Occipital lobe (tissue), 2 donors: ENCODE measurements around the gene ZNF200. TPM values are rescaled to one million over a fixed set of nuclear protein-coding genes. Genes with fewer than 3 reads are reported as not detected.
"Not testable (repeated sequence)": the region's sequence is repeated elsewhere in the genome, so short reads cannot be mapped to it uniquely, and the experiment has no call there.

Experiments used
- DNase-seq: peaks from one replicate; lab custom pipeline; 2025; lab: John Stamatoyannopoulos, UW
- total RNA-seq: library from RNA; depleted of rRNA; stranded (reverse); fragments of >200 nt; gene quantifications from one replicate; pipeline ENCODE4 v1.2.3, GENCODE V29; 2014

ZNF200 gene
- total RNA-seq, 1 donor from 2014 or later = 17.9 TPM

DNA sequence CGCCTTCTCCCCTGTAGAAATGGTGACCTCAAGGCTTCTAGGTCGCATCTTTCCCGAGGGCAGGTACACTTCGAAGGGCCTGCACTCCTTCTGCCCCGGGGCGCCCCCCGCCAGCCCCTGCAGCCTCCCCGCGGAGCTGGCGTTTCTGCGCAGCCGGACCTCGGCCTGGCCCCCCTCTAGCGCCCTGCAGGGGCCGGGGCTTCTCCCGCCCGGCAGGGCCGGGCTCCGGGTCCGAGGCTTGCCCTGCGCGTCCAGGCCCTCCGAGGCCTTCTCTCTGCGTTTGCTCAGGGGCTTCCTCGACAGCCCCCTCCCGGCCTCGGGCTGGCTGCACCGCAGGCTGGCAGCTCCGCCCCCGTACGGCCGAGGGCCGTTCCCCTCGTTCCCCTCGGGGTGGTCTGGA, 19.4 kb upstream of the ZNF200 start:
- DNase-seq = no peak

DNA sequence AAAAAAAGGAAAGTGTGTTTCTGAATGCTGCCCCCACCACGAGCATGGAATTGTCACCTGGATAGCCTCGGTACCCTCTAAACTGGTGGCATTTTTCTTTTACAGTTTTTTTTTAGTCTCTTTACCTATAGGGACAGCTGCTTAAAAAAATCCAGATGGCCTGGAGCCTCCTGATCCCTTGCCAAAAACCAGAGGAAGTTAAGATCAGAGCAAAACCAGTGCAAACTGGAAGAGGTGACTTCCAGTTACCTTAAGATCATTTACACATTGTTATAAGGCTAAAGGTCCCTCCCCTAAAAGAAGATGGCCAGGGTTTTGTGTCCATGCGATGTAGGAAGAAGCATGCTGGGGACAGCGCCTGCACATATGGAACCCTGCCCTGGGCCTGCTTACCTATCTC, 18.0 kb upstream of the ZNF200 start:
- DNase-seq = no peak

DNA sequence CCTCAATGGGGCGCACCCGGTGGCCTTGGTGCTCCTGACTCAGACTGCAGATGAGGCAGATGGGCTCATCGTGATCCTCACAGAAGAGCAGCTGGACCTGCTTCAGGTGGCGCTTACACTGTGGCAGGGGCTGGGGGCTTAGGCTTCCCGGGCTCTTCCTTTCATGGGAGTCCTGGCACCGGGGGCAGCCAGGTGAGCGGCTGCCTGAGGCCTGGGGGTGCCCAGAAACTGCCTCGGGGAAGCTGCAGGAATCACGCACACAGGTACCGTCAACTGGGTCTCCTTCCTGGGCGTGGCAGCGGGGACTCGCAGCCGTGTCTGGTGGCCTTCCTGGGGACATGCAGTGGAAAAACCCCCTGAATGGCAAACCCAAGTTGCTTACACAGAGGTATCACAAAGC, 14.5 kb upstream of the ZNF200 start:
- no peak for DNase-seq

- DNase-seq = no peak
These were observed 14.1 kb upstream of the ZNF200 start for GRCh38 chr16:3249020-3249419.

GRCh38 chr16:3248596-3248995, 13.6 kb upstream of the ZNF200 start:
- no peak for DNase-seq

DNA sequence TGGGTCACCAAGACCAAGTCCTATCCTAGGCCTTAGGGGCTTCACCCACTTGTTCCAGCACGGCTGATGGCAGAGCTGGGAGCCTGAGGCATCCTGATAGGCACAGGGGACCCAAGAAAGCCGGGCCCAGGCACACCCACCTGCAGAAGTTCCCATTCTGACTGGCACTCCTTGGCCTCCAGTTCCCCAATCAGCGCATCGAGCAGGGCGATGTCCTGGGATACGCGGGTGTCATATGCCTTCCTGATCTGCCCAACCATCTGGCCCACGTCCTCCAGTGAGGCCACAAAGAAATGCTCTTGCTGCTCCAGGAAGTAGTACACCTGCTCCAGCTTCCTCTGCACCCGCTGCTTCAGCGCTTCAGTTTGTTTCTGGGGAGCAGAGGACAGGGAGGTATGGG, 11.9 kb upstream of the ZNF200 start:
- no peak for DNase-seq

DNA sequence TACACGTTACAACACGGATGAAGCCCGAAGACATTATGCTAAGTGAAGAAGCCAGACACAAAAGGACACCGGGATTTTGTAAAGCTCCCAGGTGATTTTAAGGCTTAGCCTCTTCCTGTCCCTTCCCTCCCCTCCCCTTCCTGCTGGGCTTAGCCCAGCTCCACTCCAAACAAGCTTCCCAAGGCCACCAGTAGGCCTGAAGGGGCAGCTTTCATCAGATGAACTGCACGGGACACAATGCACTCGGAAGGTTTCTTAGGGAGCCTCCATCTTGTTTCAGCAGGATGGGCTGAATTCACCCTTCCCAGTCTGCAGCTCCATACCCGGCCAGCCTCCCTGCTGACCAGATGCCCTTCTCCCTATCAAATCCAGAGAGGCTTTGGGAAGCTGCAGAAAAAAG, 11.0 kb upstream of the ZNF200 start:
- DNase-seq = no peak

- DNase-seq = no peak
These were observed 8.9 kb upstream of the ZNF200 start for GRCh38 chr16:3243882-3244281.

DNA sequence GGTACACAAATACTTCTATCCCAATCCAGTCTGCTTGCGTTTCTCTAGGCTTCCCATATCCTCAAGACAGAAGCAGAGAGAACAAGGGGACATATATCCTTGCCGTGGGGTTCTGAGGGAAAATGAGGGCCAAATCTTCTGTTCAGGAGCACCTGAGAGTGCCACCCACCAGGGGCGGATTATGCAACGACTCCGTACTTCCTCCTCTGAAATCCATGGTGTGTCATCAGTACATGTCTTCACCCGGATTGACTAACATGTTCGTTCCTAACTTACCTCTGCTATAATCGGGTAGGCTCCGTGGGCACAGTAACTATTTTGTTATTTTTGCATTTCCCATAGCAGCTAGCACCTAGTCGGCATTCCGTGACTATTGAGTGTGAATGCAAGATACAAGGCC, 7.8 kb upstream of the ZNF200 start:
- DNase-seq = no peak

- no peak for DNase-seq
These were observed 6.8 kb upstream of the ZNF200 start for GRCh38 chr16:3241761-3242160.

GRCh38 chr16:3235856-3236669, 1.1 kb upstream of the ZNF200 start:
- DNase-seq = no peak

DNA sequence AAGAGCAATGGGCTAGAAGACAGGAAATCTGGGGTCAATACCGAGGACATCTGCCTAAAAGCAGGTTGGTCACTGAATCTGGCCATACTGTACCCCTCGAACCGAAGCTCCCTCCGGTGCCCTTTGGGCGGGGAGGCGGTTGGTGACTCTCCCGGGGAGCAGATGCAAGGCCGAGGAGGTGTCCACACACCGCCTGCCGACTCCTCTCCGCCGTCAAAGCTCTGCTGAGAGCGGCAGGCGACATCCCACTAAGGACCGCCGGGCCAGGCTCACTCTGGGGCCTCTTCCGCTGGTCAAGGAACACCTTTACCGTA, 458 bp downstream of the ZNF200 start:
- DNase-seq = no peak

GRCh38 chr16:3223913-3224515, 10.9 kb downstream of the ZNF200 start:
- DNase-seq = no peak

DNA sequence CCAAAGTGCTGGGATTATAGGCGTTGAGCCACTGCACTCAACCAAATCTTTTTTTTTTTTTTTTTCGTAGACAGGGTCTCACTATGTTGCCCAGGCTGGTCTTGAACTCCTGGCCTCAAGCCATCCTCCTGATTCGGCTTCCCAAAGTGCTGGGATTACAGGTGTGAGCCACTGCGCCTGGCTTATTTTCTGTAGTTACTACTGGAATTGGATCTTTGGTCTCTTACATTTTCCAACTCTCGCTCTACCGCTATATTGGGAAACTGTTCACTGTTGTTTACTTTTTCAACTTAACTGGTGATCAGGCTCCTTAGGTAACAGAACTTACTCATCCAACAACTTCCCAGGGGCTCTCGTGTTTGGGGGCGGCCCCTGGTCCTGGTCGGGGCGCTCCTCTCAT, 14.1 kb downstream of the ZNF200 start:
- no peak for DNase-seq

- DNase-seq = no peak
These were observed 18.7 kb downstream of the ZNF200 start for GRCh38 chr16:3216263-3216640.

DNA sequence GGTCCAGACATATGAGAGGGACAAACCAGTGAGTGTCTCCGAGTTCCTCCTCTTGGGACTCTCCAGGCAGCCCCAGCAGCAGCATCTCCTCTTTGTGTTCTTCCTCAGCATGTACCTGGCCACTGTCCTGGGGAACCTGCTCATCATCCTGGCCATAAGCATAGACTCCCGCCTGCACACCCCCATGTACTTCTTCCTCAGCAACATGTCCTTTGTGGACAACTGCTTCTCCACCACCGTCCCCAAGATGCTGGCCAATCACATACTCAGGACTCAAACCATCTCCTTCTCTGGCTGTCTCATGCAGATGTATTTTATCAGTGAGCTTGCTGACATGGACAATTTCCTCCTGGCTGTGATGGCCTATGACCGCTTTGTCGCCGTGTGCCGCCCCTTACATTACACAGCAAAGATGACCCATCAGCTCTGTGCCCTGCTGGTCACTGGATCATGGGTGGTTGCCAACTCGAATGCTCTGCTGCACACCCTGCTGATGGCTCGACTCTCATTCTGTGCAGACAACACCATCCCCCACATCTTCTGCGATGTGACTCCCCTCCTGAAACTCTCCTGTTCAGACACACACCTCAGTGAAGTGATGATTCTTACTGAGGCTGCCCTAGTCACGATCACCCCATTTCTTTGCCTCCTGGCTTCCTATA, 19.2 kb downstream of the ZNF200 start:
- no peak for DNase-seq

GRCh38 chr16:3214904-3215600, 19.9 kb downstream of the ZNF200 start:
- DNase-seq = no peak

DNA sequence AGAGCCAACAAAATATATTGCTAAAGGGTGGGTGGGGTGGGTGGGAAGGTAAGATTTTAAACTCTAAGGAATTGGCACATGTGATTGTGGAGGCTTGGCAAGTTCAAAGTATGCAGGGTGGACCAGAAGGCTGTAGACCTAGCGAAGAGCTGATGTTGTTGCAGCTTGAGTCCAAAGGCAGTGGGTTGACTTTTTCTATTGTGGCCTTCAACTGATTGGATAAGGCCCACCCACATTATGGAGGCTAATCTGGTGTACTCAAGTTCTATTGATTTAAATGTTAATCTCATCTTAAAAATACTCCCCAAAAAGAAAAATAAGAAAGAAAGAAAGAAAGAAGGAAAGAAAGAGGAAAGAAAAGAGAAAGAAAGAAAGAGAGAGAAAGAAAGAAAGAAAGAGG, 22.4 kb downstream of the ZNF200 start:
- no peak for DNase-seq

GRCh38 chr16:3212006-3212405, 23.0 kb downstream of the ZNF200 start:
- DNase-seq = no peak

DNA sequence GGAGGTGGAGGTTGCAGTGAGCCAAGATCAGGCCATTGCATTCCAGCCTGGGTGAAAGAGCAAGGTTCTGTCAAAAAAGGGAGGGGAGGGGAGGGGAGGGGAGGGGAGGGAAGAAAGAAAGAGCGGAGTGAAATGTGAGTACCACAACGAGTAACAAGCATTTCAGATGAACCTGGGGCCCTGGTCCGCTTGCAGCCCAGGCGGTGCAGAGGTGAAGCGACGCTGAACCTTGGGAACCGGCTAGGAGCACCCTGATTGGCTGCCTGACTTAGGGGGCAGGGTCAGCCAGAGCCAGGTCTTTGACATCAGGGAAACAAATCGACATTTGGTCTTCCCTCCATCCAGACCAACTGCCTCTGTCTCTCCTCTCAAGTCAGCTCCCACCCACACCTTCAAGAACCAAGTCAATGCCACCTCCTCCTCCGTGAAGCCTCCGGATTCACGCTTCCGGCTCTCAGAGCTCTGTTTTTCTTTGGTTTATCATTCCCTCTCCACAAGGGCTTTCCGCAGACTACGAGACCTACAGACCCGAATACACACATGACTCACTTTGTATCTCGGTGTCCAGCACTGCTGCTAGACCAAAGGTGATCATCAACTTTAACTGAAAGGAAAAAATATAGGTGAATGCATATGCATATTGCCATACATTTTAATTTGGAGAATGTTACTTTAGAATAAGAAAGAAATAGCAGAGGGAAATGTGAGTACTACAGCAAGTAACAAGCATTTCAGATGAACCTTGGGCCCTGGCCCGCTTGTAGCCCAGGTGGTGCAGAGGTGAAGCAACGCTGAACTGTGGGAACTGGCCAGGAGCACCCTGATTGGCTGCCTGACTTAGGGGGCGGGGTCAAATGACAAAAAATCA, 27.6 kb downstream of the ZNF200 start:
- no peak for DNase-seq

- DNase-seq = not testable (repeated sequence)
These were observed 29.0 kb downstream of the ZNF200 start for GRCh38 chr16:3205939-3206338.
